ENCODE measurements around the gene RTKN.
A peak's percentile ranks its signal among the peaks of the same experiment; 100 is the strongest.

RTKN gene

DNA sequence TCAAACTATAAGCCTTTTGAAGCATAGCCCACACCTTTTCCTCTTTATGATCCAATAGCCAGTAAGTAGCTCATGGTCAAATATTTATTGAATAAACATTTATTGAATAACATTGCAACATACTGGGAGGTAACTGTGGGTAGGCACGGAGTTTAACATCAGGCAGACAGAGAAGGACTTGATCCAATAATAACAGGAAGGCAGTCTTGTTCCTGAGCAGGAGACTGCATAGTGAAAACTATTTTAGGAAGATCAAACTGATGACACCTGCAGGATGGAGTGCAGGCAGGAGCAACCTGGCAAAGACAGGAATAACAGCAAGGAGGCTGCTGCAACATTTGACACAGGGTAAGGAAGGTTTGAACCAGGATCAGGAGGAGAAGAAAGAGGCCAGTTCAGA, 58.5 kb downstream of the RTKN start:
- Histone ChIP-seq H3K9ac (ENCODE audit: low read depth in 1 of 2, low read length in 2 of 2) (no peak overlapping the region), H3K36me3 (ENCODE audit: control insufficient read depth in 2 of 2, insufficient read depth in 2 of 2, low read length in 2 of 2) (peaks cover 0 to 4% of the 10 kb centered on the region in 2 donors), H3K4me1 (ENCODE audit: control insufficient read depth in 2 of 2, insufficient read depth in 2 of 2, low read length in 2 of 2) (peaks cover 0 to 7% of the 10 kb centered on the region in 2 donors), H3K27ac (ENCODE audit: low read depth in 2 of 2, low read length in 2 of 2) (no peak overlapping the region), H3K4me3 (ENCODE audit: low read length in 2 of 2) (no peak overlapping the region), H3K9me3 (ENCODE audit: control insufficient read depth in 2 of 2, low read length in 2 of 2) (no peaks in the 10 kb centered on the region), H3K27me3 (ENCODE audit: control insufficient read depth in 2 of 2, insufficient read depth in 2 of 2, low read length in 2 of 2) (no peaks in the 10 kb centered on the region)

DNA sequence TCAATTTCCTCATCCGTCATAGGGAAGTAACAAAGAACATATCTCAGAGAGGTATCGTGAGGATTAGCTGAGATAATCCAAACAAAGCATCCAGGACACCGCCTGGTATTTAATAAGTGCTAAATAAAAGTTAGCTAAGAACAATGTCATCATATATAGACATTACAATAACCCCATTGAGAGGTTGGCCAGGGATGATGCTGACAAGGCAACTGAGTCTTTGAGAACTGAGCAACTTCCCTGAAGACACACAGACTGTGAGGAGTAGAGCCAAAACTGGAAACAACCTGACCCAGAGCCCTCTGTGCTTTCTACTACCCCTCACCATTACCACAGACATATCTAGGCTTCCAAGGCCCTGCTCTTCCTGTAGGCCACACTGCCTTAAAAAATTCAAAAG, 60.0 kb downstream of the RTKN start:
- no peak overlapping the region for H3K27ac ChIP-seq (ENCODE audit: low read depth in 2 of 2, low read length in 2 of 2)
- no peaks in the 10 kb centered on the region for H3K9me3 ChIP-seq (ENCODE audit: control insufficient read depth in 2 of 2, low read length in 2 of 2)
- no peaks in the 10 kb centered on the region for H3K27me3 ChIP-seq (ENCODE audit: control insufficient read depth in 2 of 2, insufficient read depth in 2 of 2, low read length in 2 of 2)
- H3K9ac ChIP-seq (ENCODE audit: low read depth in 1 of 2, low read length in 2 of 2), result no peak overlapping the region
- no peak overlapping the region for H3K4me3 ChIP-seq (ENCODE audit: low read length in 2 of 2)
- peaks cover 10 to 16% of the 10 kb centered on the region in 2 donors for H3K36me3 ChIP-seq (ENCODE audit: control insufficient read depth in 2 of 2, insufficient read depth in 2 of 2, low read length in 2 of 2)
- peaks cover 0 to 7% of the 10 kb centered on the region in 2 donors for H3K4me1 ChIP-seq (ENCODE audit: control insufficient read depth in 2 of 2, insufficient read depth in 2 of 2, low read length in 2 of 2)

- Histone ChIP-seq H3K4me1 (ENCODE audit: control insufficient read depth in 2 of 2, insufficient read depth in 2 of 2, low read length in 2 of 2) (peaks cover 0 to 7% of the 10 kb centered on the region in 2 donors), H3K36me3 (ENCODE audit: control insufficient read depth in 2 of 2, insufficient read depth in 2 of 2, low read length in 2 of 2) (peaks cover 15 to 25% of the 10 kb centered on the region in 2 donors)
Observed at GRCh38 chr2:74379851-74380789, 61.6 kb downstream of the RTKN start, which contains the start of gene DCTN1. TSS of gene DCTN1 (minus strand) at chr2:74380311. CDS start at chr2:74380037, 274 bp downstream.

DNA sequence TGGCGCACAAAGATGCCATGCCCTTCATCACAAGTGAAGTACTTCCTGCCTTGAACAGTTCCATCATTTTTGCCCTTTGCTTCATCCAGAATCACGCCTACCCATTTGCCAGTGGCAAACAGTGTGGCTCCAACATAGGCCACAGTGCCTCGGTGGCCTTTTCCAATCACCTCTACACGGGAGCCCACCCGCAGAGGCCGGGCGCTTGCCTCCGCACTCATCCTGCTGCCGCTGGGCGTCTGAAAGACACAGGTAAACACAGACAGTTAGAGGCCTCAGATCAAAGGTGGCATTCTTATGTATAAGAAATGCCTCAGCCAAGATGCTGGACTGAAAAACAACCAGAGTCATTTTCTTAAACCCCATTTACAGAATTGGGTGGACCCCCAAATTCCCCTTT, 63.7 kb downstream of the RTKN start:
- H3K9ac ChIP-seq (ENCODE audit: low read depth in 1 of 2, low read length in 2 of 2), result no peak overlapping the region
- peaks cover 15 to 21% of the 10 kb centered on the region in 2 donors for H3K36me3 ChIP-seq (ENCODE audit: control insufficient read depth in 2 of 2, insufficient read depth in 2 of 2, low read length in 2 of 2)
- no peak overlapping the region for H3K4me3 ChIP-seq (ENCODE audit: low read length in 2 of 2)
- no peaks in the 10 kb centered on the region for H3K27me3 ChIP-seq (ENCODE audit: control insufficient read depth in 2 of 2, insufficient read depth in 2 of 2, low read length in 2 of 2)
- no peak overlapping the region for H3K27ac ChIP-seq (ENCODE audit: low read depth in 2 of 2, low read length in 2 of 2)
- no peaks in the 10 kb centered on the region for H3K9me3 ChIP-seq (ENCODE audit: control insufficient read depth in 2 of 2, low read length in 2 of 2)
- peaks cover 10 to 14% of the 10 kb centered on the region in 2 donors for H3K4me1 ChIP-seq (ENCODE audit: control insufficient read depth in 2 of 2, insufficient read depth in 2 of 2, low read length in 2 of 2)

More at GRCh38 chr2:74379851-74380789, 61.6 kb downstream of the RTKN start, which contains the start of gene DCTN1:
- Histone ChIP-seq H3K27me3 (ENCODE audit: control insufficient read depth in 2 of 2, insufficient read depth in 2 of 2, low read length in 2 of 2) (no peaks in the 10 kb centered on the region), H3K4me3 (ENCODE audit: low read length in 2 of 2) (peak within 1 kb of the TSS; percentile 42 to 51), H3K9ac (ENCODE audit: low read depth in 1 of 2, low read length in 2 of 2) (no peak within 1 kb of the TSS), H3K9me3 (ENCODE audit: control insufficient read depth in 2 of 2, low read length in 2 of 2) (no peaks in the 10 kb centered on the region), H3K27ac (ENCODE audit: low read depth in 2 of 2, low read length in 2 of 2) (no peak within 1 kb of the TSS)

GRCh38 chr2:74375838-74376237, 65.9 kb downstream of the RTKN start:
- no peaks in the 10 kb centered on the region for H3K9me3 ChIP-seq (ENCODE audit: control insufficient read depth in 2 of 2, low read length in 2 of 2)
- H3K27me3 ChIP-seq (ENCODE audit: control insufficient read depth in 2 of 2, insufficient read depth in 2 of 2, low read length in 2 of 2), result no peaks in the 10 kb centered on the region
- H3K4me1 ChIP-seq (ENCODE audit: control insufficient read depth in 2 of 2, insufficient read depth in 2 of 2, low read length in 2 of 2), result peaks cover 15 to 18% of the 10 kb centered on the region in 2 donors
- peaks cover 21 to 30% of the 10 kb centered on the region in 2 donors for H3K36me3 ChIP-seq (ENCODE audit: control insufficient read depth in 2 of 2, insufficient read depth in 2 of 2, low read length in 2 of 2)
- no peak overlapping the region for H3K27ac ChIP-seq (ENCODE audit: low read depth in 2 of 2, low read length in 2 of 2)
- H3K9ac ChIP-seq (ENCODE audit: low read depth in 1 of 2, low read length in 2 of 2), result no peak overlapping the region
- H3K4me3 ChIP-seq (ENCODE audit: low read length in 2 of 2), result no peak overlapping the region

Measured in mucosa of rectum (tissue), 2 donors.